GM18858 (cell line): ENCODE results near the gene KHDC1L.
"Not testable (repeated sequence)": the region's sequence is repeated elsewhere in the genome, so short reads cannot be mapped to it uniquely, and the experiment has no call there.

ENCODE experiments used
- ATAC-seq: cut with Tn5 transposase; IDR thresholded peaks from one replicate; pipeline ENCODE4 v1.9.1; 2021; ENCODE audit not compliant: unreplicated experiment

KHDC1L gene

DNA sequence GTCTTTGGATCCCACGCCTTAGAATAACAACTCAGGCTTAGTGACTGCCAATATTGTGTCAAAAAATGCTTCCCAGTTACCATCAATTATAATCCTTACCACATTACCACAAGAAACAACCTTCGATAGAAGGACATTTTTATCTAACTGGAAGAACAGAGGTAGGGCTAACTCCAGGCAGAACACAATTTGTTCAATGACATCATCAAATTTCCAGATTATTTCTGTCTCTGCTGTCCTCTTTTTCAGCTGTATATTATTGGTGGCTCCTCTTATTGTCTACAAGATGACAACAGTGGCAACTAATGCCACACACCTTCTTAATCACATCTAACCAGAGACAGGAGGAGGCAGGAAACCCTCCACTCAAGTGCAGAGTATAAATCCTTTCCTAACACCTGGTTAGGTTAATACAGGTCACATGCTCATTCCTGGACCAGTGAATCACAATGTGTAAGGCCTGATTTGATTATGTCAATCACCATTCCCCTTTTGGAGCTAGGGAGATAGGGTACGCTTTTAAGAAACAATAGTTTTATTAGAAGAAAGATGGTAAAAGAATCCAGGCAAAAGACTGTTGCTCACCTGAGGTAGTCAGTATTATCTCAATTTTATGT, 18.0 kb downstream of the KHDC1L start:
- ATAC-seq, result no peak

DNA sequence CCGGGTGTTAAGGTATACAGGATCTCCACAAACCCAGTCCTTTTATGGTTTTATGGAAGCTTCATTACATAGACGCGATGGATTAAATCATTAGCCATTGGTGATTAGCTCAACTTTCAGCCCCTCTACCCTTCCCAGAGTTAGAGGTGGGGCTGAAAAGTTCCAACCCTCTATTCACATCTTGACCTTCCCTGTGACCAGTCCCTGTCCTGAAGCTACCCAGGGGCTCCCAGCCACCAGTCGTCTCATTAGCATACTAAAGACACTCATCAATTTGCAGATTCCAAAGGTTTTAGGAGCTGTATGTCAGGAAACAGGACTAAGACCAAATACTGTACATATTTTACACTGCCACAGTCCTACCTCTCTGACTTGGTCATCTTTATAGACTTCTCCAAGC, 21.0 kb downstream of the KHDC1L start:
- no peak for ATAC-seq

DNA sequence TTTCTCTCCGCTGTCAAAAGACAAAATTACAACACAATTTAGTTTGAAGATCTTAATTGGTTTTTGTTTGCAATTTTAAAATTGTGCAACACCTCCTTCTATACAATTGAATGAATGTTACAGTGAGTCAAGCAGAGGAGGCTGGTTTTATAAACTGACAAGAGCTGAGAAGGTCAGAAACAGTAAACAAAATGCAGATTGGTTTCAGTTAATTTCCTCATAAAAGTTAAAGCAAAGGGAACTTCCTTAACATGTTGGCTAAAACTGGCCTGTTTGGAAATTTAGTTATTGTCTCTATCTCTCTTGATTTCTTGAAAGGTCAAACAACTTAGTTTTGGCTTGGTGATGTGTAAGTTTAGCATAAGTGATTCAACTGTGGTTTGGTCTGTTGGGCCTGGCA, 22.2 kb downstream of the KHDC1L start:
- no peak for ATAC-seq

DNA sequence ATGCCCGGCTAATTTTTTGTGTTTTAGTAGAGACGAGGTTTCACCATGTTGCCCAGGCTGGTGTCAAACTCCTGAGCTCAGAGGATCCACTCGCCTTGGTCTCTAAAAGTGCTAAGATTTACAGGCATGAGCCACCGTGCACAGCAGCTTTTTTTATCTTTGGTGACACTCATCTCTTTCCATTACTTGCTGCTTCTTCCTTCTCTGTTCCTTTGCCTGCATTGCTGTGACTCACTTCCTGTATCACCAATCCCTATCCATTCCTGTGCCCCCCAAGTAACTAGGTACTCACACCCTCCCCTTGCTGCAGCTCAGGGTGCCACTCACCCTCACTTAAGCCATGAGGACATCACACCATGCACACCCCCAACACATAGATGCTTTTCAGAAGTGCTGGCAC, 24.6 kb downstream of the KHDC1L start:
- no peak for ATAC-seq

DNA sequence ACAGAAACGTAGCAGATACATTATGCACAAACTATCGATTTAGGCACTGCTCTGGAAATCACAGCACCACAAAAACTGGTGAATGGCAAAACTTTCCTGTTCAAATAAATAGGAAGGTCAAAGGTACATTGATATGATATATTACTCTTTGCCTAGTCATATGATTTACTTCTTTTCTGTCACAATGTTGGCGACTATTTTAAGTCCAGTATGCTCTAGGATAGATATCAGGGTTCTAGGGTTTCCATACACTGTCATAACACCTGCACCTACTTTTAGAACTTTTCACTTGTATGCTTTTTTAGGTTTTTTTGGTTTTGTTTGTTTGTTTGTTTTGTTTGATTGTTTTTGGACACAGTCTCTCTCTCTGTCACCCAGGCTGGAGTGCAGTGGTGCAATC, 25.0 kb downstream of the KHDC1L start:
- ATAC-seq, result no peak

DNA sequence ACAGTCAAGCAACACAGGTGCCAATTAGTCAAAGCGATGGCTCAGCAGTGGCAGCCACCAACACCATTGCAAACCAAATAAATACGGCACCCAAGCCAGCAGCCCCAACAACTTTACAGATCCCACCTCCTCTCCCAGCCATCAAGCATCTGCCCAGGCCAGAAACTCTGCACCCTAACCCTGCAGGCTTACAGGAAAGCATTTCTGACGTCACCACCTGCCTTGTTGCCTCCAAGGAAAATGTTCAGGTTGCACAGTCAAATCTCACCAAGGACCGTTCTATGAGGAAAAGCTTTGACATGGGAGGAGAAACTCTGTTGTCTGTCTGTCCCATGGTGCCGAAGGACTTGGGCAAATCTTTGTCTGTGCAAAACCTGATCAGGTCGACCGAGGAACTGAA, 30.6 kb downstream of the KHDC1L start:
- ATAC-seq, result no peak

DNA sequence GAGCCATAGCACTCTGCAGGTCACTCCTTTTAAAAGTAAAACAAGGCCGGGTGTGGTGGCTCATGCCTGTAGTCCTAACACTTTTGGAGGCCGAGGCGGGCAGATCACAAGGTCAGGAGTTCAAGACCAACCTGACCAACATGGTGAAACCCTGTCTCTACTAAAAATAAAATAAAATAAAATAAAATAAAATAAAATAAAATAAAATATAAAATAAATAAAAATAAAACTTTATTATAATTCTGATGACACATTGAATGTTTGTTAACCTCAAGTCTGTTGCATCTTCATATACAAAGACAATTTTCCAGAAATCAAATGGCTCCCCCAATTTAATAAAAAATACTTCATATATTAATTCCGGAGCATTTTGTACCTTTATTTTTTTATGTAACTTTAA, 32.0 kb downstream of the KHDC1L start:
- not testable (repeated sequence) for ATAC-seq

DNA sequence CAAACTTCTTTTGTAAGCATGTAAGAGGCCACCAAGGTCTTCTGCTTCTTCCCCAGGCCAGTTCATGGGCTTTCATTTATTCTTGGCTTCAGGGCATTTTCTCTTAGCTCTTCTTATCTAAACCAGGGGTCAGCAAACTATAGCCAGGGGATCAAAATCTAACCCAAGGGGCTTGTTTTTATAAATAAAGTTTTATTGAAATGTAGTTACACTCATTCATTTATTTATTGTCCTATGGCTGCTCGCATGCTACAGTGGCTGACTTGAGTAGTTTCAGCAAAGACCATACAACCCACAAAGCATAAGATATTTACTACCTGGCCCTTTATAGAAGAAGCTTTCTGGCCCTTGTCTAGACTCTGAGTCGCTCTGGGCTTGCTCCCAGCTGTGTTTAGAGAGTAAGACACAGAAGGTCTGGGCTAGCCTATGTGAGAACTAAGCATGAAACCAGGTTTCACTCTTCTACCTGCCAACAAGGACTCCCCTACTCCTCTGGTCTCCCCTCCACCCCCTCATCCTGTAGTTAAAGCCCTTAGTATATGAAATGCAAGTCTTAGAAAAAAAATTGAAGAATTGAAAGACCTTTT, 43.2 kb downstream of the KHDC1L start:
- peak; percentile 30 for ATAC-seq

DNA sequence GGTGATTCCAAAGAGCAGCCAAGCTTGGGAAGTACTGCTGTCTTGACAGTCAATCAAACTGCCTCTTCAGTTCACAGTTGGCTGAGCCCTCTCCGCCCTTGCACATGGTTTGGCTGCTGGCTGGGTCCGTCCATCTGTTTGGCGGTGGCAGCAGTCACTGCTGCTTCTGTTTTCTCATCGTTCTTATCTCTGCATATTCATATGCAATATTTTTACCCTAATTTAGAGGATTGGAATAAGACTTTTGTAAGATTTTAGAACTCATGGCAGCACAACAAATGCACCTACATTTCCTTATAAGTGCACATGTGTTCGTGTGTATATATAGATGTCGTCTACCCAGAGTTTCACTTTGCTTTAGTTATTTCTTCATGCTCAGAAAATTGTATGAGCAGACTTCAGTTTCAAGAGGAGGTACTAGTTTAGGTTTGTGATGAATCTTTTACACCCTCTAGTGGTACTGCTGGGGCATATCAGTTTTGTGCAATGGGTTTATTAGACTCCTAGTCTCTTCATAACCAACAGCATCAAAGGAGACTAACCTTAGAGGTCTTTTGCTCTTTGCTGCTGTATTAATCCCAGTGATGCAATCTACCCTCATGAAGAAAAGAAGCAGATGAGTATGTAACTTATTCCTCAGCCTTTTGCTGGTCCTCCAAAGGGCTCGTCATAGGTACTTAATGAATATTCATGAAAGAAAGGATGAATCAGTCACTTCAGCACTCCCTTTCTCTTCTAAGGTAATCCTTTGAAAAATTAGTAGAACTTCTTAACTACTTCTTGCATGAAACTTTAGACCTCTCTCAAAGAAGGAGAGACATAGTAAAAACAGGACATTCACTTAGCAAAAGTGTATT, 44.3 kb downstream of the KHDC1L start:
- peak; percentile 88 for ATAC-seq

DNA sequence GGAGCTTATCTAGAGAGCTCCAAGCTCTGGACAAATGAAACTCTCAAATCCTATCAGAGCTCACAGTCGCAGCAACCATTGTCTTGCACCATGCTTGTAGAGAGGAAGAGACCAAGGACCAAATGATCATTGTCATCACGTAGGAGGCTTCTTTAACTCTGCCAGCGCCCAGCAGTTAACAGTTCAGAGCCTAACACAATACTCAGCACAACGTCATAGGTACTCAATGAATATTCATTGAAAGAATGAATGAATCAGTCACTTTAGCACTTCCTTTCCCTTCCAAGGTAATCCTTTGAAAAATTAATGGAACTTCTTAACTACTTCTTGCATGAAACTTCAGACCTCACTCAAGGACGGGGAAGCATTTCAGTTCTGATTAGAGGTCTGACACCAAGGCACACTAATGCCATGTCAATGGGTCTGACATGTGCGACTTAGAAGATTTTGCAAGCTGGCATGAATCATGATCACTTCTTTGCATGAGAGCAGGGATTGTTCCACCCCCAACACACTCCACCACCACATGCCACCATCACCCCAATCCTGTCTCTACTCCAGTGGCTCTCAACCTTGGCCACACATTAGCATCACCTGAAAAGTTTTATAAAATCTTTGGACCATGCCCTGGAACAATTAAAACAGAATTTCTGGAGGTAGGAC, 45.1 kb downstream of the KHDC1L start:
- no peak for ATAC-seq

DNA sequence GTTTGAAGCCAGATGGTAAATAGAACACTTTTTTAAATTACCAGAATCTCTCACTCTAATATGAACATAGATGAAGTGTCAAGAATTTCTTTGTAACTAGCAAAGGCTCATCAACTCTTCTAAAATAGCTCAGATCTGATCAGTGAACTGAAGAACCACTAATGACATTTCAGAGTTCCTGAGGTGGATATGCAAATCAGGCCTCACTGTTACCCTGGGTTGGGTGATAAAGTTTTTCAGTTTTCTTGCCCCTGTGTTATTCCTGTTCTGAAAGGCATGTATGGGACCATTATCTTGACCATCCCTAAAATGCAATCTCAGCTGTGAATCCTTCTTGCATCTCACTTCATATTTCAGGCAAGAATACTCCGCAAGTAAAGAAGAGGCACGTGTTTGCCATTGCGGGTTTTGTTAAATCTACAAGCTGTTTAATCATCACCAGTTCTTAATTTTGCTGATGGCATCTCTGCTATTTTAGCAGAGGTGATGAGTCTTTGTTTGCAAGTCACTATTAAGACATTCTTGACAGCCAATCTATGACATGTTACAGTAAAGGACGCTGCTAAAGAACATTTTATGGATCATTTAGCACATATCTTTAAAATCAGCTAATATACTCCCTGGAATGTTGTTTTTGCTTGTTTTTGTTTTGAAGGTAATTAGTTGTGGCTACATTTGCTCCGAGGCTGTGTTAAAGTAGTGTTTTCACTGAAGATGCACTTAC, 47.9 kb downstream of the KHDC1L start:
- ATAC-seq, result peak; percentile 43

DNA sequence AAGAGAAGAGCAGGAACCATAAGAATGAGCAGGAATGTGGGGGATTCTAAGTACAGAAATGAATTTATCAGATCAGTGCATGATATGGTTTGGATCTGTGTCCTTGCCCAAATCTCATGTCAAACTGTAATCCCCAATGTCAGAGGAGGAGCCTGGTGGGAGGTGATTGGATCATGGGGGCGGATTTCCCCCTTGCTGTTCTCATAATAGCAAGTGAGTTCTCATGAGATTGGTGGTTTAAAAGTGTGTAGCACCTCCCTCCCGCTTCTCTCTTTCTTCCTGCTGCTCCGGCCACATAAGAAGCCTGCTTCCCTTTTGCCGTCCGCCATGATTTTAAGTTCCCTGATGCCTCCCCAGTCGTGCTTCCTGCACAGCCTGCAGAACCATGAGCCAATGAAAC, 49.2 kb downstream of the KHDC1L start:
- ATAC-seq, result no peak

DNA sequence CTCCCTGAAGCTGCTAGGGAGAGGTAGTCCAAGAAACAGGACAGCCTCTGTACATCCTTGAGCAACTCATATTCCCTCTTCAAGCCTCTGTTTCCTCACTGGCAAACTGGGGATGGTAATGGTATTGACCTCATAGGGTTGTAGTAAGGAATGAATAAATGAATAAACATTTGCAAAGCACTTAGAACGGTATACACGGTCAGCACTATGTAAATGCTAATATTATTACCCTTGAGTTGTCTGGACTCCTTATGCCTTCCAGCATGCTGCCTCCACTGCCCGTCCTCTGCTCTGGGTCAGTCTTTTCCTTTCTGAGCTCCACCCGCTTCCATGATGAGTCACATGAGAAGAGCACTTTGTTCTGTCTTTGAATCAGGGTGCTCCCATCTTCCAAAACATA, 50.6 kb downstream of the KHDC1L start:
- no peak for ATAC-seq
